Measurements from ENCODE around the gene PRKX.
"Not testable (repeated sequence)": the region's sequence is repeated elsewhere in the genome, so short reads cannot be mapped to it uniquely, and the experiment has no call there.

PRKX gene

GRCh38 chrX:3653111-3653510, 60.3 kb downstream of the PRKX start:
- Mint-ChIP-seq H3K4me1 (ENCODE audit: low read depth) (peaks cover 8% of the 10 kb centered on the region), H3K27me3 (no peaks in the 10 kb centered on the region), H3K9me3 (no peaks in the 10 kb centered on the region), H3K36me3 (ENCODE audit: low read depth) (peaks cover 42% of the 10 kb centered on the region), H3K4me3 (no peak overlapping the region), H3K27ac (no peak overlapping the region)
- no peak for DNase-seq

- Mint-ChIP-seq H3K4me3 (no peak overlapping the region), H3K9me3 (no peaks in the 10 kb centered on the region), H3K27me3 (no peaks in the 10 kb centered on the region), H3K27ac (no peak overlapping the region), H3K4me1 (ENCODE audit: low read depth) (peaks cover 8% of the 10 kb centered on the region), H3K36me3 (ENCODE audit: low read depth) (peaks cover 54% of the 10 kb centered on the region)
- DNase-seq, result no peak
These were observed 62.2 kb downstream of the PRKX start for GRCh38 chrX:3651277-3651676.

GRCh38 chrX:3648084-3648483, 65.4 kb downstream of the PRKX start:
- no peaks in the 10 kb centered on the region for H3K9me3 Mint-ChIP-seq
- H3K4me3 Mint-ChIP-seq, result no peak overlapping the region
- no peak overlapping the region for H3K27ac Mint-ChIP-seq

GRCh38 chrX:3639858-3640631, 73.4 kb downstream of the PRKX start:
- H3K4me1 Mint-ChIP-seq (ENCODE audit: low read depth); H3K4me3 Mint-ChIP-seq; H3K27me3 Mint-ChIP-seq; H3K27ac Mint-ChIP-seq; H3K9me3 Mint-ChIP-seq; DNase-seq: not testable (repeated sequence)
- peaks cover 73% of the 10 kb centered on the region for H3K36me3 Mint-ChIP-seq (ENCODE audit: low read depth)

More at GRCh38 chrX:3648084-3648483, 65.4 kb downstream of the PRKX start:
- Mint-ChIP-seq H3K27me3 (no peaks in the 10 kb centered on the region), H3K4me1 (ENCODE audit: low read depth) (peaks cover 8% of the 10 kb centered on the region), H3K36me3 (ENCODE audit: low read depth) (peaks cover 81% of the 10 kb centered on the region)
- DNase-seq, result no peak

GRCh38 chrX:3639236-3639635, 74.2 kb downstream of the PRKX start:
- Mint-ChIP-seq H3K4me3 (no peak overlapping the region), H3K9me3 (no peaks in the 10 kb centered on the region), H3K36me3 (ENCODE audit: low read depth) (peaks cover 72% of the 10 kb centered on the region), H3K27ac (no peak overlapping the region), H3K4me1 (ENCODE audit: low read depth) (peaks cover 2% of the 10 kb centered on the region), H3K27me3 (no peaks in the 10 kb centered on the region)
- no peak for DNase-seq

- peak; percentile 42 for DNase-seq
- Mint-ChIP-seq H3K27me3 (no peaks in the 10 kb centered on the region), H3K36me3 (ENCODE audit: low read depth) (peaks cover 71% of the 10 kb centered on the region), H3K4me1 (ENCODE audit: low read depth) (peaks cover 2% of the 10 kb centered on the region), H3K4me3 (no peak overlapping the region), H3K9me3 (no peaks in the 10 kb centered on the region), H3K27ac (no peak overlapping the region)
These were observed 75.1 kb downstream of the PRKX start for GRCh38 chrX:3638280-3638873.

GRCh38 chrX:3636803-3637202, 76.6 kb downstream of the PRKX start:
- Mint-ChIP-seq H3K27ac (no peak overlapping the region), H3K9me3 (no peaks in the 10 kb centered on the region)
- no peak for DNase-seq

GRCh38 chrX:3631196-3631595, 82.3 kb downstream of the PRKX start:
- peaks cover 87% of the 10 kb centered on the region for H3K36me3 Mint-ChIP-seq (ENCODE audit: low read depth)
- no peak for DNase-seq
- no peak overlapping the region for H3K4me3 Mint-ChIP-seq
- H3K4me1 Mint-ChIP-seq (ENCODE audit: low read depth), result no peaks in the 10 kb centered on the region
- H3K9me3 Mint-ChIP-seq, result no peaks in the 10 kb centered on the region
- H3K27me3 Mint-ChIP-seq, result no peaks in the 10 kb centered on the region
- H3K27ac Mint-ChIP-seq, result no peak overlapping the region

More at GRCh38 chrX:3636803-3637202, 76.6 kb downstream of the PRKX start:
- Mint-ChIP-seq H3K36me3 (ENCODE audit: low read depth) (peaks cover 77% of the 10 kb centered on the region), H3K4me3 (no peak overlapping the region), H3K4me1 (ENCODE audit: low read depth) (peaks cover 2% of the 10 kb centered on the region), H3K27me3 (no peaks in the 10 kb centered on the region)

GRCh38 chrX:3627594-3627993, 85.9 kb downstream of the PRKX start:
- DNase-seq, result no peak
- Mint-ChIP-seq H3K27ac (no peak overlapping the region), H3K9me3 (no peaks in the 10 kb centered on the region), H3K36me3 (ENCODE audit: low read depth) (peaks cover 88% of the 10 kb centered on the region), H3K4me3 (no peak overlapping the region), H3K4me1 (ENCODE audit: low read depth) (no peaks in the 10 kb centered on the region), H3K27me3 (no peaks in the 10 kb centered on the region)

GRCh38 chrX:3621414-3621813, 92.0 kb downstream of the PRKX start:
- no peak overlapping the region for H3K4me3 Mint-ChIP-seq
- peaks cover 92% of the 10 kb centered on the region for H3K36me3 Mint-ChIP-seq (ENCODE audit: low read depth)
- no peak for DNase-seq
- H3K27me3 Mint-ChIP-seq, result no peaks in the 10 kb centered on the region
- no peaks in the 10 kb centered on the region for H3K4me1 Mint-ChIP-seq (ENCODE audit: low read depth)
- no peak overlapping the region for H3K27ac Mint-ChIP-seq
- no peaks in the 10 kb centered on the region for H3K9me3 Mint-ChIP-seq

GRCh38 chrX:3611744-3612143, 101.7 kb downstream of the PRKX start:
- peaks cover 96% of the 10 kb centered on the region for H3K36me3 Mint-ChIP-seq (ENCODE audit: low read depth)
- not testable (repeated sequence) for H3K4me3 Mint-ChIP-seq; H3K9me3 Mint-ChIP-seq; H3K27me3 Mint-ChIP-seq; DNase-seq; H3K4me1 Mint-ChIP-seq (ENCODE audit: low read depth); H3K27ac Mint-ChIP-seq

GRCh38 chrX:3609810-3610209, 103.6 kb downstream of the PRKX start:
- Mint-ChIP-seq H3K36me3 (ENCODE audit: low read depth) (peaks cover 93% of the 10 kb centered on the region), H3K4me3 (no peak overlapping the region), H3K4me1 (ENCODE audit: low read depth) (no peaks in the 10 kb centered on the region), H3K27ac (no peak overlapping the region), H3K27me3 (no peaks in the 10 kb centered on the region), H3K9me3 (no peaks in the 10 kb centered on the region)
- no peak for DNase-seq

GRCh38 chrX:3603026-3603661, 110.3 kb downstream of the PRKX start:
- Mint-ChIP-seq H3K27me3 (no peaks in the 10 kb centered on the region), H3K36me3 (ENCODE audit: low read depth) (peaks cover 58% of the 10 kb centered on the region), H3K4me3 (no peak overlapping the region), H3K27ac (no peak overlapping the region), H3K4me1 (ENCODE audit: low read depth) (no peaks in the 10 kb centered on the region), H3K9me3 (peaks cover under 1% of the 10 kb centered on the region)
- no peak for DNase-seq

GRCh38 chrX:3599802-3600430, 113.5 kb downstream of the PRKX start:
- no peaks in the 10 kb centered on the region for H3K4me1 Mint-ChIP-seq (ENCODE audit: low read depth)
- H3K4me3 Mint-ChIP-seq, result no peak overlapping the region
- no peak overlapping the region for H3K27ac Mint-ChIP-seq
- peaks cover 48% of the 10 kb centered on the region for H3K36me3 Mint-ChIP-seq (ENCODE audit: low read depth)
- no peaks in the 10 kb centered on the region for H3K27me3 Mint-ChIP-seq
- DNase-seq, result no peak
- H3K9me3 Mint-ChIP-seq, result peaks cover 7% of the 10 kb centered on the region

- H3K4me3 Mint-ChIP-seq, result no peak overlapping the region
- DNase-seq, result no peak
- no peaks in the 10 kb centered on the region for H3K27me3 Mint-ChIP-seq
- H3K4me1 Mint-ChIP-seq (ENCODE audit: low read depth), result no peaks in the 10 kb centered on the region
- no peak overlapping the region for H3K27ac Mint-ChIP-seq
- peaks cover 39% of the 10 kb centered on the region for H3K36me3 Mint-ChIP-seq (ENCODE audit: low read depth)
- H3K9me3 Mint-ChIP-seq, result peaks cover 10% of the 10 kb centered on the region
These were observed 114.7 kb downstream of the PRKX start for GRCh38 chrX:3598709-3599108.
